AG08395 (cell line): Measurements from ENCODE around the gene TRABD2B.

Experiments
- DNase-seq: peaks from one replicate; pipeline ENCODE4 v3.0.0; 2012; ENCODE audit warnings: mixed read lengths, low spot score

Gene TRABD2B

DNA sequence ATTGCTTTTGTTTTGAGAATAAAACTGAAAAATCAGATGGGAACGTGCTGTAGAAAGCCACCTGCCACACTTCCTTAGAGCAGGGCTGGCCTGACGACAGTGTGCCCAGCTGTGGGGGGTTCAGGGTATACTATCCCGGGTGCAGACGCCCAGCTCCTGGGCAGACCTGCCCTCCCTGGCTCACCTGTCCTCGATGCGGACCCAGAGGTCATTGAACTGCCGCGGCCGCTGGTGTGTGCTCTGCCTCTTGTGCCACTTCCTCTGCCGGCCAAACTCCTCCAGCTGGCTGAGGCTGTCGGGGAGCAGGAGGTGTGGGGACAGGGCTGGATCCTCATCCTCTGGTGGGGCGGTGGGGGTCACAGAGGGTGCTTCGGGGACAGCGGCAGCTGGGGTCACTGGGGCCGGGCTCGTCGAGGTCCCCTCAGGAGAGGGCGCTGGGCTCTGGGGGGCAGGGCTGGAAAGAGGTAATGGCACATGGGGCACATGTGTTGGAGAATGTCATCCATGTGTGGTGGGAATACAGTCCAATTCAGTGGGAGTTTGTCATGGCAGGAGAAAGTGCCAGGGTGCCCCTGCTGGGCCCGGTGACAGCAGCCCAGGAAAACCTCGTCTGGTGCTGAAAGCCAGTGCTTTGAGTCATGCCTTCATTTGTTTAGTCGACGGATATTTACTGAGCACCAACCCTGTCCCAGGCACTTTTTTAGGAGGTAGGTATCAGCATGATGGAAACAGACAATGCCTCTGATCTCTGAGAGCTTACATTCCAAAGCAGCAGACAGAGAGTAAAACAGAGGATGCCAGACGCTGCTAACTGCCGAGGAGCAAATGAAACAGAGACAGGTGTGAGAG lies 222.0 kb downstream of the TRABD2B start:
- DNase-seq = no peak

DNA sequence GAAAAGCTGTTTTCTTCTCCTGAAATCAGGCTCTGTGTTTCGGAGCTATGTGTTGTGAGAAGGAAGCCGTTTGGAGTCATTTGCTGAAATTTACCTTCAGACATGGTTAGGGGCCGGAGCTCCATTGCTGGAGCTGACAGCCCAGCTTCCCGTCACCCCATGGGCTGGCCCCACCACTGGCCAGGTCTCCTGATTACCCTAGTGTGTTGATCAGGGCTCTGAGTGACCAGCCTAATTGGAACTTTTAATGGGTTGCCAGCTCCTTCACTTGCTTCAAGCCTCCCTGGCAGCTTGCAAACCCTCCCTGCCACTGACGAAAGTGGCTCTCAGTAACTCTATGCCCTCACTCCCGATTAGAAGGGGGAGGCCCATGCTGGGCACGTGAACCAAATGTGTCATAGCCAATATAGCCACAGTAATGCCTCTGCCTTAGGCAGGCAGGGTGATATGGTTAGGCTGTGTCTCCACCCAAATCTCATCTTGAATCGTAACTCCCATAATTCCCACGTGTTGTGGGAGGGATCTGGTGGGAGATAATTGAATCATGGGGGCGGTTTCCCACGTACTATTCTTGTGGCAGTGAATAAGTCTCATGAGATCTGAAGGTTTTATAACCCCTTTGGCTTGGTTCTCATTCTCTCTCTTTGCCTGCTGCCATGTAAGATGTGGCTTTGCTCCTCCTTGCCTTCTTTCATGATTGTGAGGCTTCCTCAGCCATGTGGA lies 224.1 kb downstream of the TRABD2B start:
- DNase-seq = no peak

DNA sequence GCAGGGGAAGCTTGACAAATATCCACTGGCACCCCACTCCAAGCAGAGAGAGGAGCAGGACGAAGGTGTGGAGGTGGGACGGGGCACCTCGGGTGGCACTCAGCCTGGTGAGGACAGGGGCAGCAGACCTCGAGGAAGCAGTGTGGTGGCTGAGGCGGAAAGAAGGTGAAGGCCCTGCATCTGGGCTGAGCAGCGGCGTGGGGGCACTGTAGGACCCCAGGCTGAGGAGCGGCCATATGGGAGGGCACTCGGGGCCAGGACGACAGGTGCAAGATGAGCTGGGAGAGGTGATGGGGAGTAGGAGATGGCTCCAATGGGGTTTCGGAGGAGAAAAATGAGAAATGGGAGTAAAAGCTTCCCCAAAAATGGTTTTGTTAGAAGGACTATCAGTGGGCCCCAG lies 224.9 kb downstream of the TRABD2B start:
- DNase-seq = no peak

DNA sequence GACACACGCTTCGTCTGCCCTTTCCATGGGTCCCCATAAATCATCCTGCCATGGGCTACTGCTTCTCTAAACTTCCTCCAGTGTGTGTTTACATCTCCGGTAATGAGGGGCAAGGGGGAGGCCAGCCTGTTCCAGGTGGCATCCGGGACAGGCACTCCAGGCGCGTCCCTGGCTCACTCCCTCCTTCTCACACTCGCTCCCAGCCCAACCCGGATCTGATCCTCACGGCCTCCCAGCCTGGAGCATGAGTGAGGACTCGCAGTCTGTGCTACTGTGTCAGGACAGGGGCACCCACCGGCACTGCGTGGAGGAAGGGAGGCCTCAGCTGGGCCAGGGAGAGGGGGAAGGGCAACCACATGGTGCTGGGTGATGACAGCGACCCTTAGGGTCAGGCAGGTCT lies 225.4 kb downstream of the TRABD2B start:
- DNase-seq = no peak

DNA sequence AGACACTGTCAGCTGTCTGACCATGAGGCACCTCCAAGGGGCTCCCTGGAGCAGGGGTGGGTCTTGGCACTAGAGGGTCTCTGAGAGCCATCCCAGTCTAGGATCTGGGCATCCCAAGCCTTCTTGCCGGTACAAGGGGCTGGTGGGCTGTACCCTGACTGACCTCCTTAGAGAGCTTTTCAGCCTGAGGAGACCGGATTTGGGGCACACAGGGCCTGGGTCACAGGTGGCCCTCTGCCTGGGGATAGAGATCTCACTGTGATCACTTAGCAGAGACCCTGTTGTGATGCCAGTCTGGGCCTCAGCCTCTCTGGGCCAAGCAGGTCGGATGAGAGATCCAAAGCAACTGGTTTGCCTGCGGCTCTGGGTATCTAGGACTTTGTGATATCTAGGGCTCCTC lies 227.2 kb downstream of the TRABD2B start:
- DNase-seq = no peak

DNA sequence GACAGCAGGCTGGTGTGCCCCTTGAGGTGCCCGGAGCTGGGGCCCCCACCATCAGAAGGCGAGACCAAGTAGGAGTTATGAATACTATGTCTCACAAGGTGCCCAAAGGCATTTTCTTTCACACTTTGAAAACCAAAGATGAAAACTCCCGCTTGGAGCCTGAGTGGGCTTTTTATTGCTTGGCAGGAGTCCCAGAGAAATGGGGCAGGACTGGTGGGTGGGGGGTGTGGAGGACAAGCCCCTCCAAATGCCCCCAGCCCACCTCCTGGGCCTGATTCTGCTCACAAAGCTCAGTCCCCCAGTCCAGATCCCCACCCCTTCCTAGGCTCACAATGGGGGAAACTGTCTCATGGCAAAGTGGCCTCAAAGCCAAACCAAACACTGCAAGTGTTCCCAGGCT lies 227.9 kb downstream of the TRABD2B start:
- no peak for DNase-seq

DNA sequence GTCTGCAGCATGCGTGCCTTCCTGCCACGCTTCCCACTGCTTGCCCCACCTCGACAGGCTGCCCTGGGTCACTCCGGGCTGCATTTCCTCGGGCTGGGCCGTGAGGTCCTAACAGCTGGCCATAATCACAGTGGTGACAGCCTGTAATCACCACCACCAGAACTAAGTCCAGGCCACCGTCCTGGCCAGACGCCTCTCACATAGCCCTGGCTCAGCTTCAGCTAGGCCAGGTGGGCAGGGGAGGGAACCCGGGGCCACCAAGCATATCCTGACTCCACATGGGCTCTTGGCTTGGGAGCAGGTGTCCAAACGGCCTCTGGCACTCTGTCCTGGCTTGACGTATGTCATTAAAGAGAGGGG lies 229.5 kb downstream of the TRABD2B start:
- DNase-seq = no peak

DNA sequence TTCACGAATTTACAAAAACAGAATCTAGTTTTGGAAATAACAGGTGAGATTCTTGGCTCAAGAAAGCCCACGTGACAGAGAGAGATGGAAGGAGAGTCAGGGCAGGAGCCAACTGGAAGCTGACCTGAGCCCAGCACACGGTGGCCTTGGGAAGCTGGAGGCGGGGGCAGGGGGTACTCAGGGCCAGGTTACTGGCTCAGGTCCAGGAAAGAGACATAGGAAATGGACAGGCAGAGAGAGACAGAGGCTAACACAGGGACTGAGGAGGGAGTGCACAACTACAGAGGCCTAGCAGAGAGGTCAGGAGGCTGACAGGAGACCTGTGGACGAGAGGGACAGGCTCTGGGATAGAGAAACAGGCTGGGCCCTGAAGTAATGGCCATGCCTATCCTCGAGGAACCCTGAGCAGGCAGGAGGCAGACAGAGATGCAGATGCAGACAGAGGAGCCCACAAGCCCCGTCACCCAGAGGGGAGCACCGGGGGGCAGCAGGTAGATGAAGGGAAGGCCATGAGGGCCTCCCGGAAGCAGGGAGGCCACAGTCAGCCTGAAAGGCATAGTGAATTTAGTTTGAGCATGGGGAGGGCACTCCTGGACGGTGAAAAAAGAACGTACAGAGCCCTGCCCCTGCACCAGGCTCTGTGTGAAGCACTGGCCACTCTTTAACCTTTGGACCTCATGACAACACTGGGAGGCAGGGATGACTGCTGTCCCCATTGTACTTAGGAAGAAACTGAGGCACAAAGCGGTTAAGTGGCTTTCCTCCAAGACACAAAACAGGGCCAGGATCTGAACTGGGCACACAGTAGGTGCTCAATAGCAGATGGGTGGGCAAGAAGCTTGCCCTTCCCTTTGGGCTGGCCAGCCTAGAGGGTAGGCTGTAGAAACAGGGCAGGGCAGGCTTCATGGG lies 230.1 kb downstream of the TRABD2B start:
- no peak for DNase-seq

DNA sequence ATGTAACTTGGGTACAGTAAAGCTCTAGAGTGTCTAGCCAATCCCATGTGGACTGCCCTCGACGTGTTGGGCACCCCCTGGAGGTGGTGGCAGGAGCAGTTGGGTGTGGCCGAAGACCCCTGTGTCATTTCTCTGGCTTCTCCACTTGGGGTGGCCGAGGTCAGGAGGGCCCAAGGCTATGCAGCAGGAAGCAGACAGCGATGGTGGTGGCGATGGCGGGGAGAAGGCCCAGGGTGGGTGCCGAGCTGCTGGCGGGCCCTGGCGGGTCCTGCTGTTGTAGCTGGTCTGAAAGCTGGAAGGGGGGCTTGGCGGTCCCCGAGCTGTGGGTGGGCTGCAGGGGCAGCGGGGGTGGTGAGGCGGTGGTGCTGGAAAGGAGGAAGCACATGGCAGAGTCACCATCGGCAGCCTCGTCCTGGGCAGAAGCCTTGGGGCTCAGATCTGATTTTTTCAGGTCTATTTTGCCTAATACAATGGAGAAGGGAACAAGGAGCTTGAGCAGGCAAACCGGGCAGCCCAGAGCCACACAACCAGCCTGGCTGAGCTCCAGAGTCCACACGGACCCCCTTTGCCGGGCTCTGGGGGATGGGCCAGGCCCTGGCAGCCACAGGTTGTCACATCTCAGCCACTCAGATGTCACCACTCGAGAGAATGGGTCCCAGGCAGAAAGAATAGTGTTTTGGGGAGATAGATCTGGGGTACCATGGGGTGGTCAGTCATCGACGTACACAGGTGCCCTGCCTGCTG lies 231.3 kb downstream of the TRABD2B start:
- no peak for DNase-seq

DNA sequence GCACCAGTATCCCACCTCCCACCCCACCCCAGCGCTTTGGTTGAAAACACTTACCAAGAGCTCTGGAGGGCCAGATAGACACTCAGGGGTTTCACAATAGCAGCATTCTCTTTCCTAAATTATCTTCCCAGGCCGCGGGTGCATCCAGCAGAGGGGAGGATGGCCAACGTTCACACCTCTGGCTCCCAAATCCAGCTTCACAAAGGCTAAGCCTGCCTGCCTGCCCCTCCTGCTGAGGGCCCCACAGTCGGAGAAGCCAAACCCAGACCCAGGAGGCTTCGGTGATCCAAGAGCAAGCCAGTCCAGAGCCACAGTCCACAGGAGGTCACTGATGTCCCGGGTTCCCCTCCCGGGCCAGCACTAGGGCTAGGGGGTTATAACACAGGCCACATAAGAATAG lies 231.9 kb downstream of the TRABD2B start:
- no peak for DNase-seq

DNA sequence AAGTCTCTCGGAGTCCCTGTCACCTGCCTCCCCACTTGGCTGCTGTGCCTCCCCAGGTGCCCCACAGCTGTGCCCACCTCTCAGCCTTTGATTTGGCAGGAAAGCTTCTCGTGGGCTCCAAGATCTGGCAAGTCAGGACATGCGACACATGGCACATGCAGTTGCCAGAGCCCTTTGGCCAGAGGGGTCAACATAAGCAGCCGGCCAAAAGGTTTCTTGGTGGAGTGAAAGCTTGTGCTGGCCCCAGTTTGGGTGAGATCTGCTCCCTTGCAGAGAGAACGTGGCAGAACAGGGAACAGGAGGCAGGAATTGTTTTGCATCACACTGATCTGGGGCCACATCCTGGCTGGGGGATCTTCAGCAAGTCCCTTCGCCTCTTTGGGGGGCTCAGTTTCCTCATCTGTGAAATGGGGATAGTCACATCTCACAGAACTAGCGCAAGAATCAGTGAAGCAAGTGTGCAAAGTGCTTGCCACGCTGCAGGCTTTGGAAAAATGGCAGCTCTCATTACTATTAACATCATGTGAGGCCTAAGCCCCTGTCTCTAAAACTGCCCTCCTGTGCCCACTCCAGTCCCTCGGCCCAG lies 232.6 kb downstream of the TRABD2B start:
- no peak for DNase-seq

DNA sequence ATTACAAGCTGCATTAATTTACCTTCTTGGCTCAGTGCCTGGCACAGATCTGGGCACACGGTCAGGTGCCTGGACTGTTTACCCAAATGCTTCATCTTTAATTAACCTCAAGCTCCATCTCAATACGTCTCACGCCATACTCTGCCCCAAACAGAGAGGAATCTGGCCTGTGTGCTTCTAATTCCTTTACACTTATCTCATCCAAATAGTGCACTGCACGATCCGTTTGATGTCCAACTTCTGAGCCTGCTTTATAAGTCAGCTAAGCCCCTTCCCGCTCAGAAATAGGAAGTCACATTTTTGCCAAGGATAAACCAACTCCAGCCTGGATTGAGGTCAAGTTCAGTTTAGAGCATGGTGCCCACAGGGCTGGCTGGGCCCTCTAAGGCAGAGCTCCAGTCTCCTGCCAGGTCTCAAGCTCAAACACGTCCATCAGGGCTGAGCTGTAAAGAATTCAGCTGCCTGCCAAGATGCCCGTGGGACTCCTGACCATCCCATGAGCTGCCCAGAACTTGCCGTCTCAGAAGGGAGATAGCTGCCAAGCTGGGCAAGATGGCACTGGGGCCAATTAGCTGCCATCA lies 233.5 kb downstream of the TRABD2B start:
- DNase-seq = no peak

DNA sequence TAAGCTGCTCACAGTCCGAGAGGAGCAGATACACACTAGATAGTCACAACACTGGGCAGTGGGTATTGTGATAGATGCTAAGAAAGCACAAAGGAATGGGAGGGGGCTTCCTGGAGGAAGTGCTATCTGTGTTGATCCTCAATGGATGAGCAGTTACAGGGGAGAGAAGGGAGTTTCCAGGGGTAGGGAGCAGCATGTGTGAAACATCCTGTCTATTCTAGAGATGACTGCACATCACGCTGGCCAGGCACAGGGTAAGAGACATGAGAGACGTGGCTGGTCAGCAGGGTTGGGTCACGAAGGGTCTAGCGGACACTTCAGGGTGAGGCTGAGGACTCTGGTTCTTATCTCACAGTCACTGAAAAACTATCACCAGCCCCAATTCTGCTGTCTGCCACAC lies 235.2 kb downstream of the TRABD2B start:
- DNase-seq = no peak

DNA sequence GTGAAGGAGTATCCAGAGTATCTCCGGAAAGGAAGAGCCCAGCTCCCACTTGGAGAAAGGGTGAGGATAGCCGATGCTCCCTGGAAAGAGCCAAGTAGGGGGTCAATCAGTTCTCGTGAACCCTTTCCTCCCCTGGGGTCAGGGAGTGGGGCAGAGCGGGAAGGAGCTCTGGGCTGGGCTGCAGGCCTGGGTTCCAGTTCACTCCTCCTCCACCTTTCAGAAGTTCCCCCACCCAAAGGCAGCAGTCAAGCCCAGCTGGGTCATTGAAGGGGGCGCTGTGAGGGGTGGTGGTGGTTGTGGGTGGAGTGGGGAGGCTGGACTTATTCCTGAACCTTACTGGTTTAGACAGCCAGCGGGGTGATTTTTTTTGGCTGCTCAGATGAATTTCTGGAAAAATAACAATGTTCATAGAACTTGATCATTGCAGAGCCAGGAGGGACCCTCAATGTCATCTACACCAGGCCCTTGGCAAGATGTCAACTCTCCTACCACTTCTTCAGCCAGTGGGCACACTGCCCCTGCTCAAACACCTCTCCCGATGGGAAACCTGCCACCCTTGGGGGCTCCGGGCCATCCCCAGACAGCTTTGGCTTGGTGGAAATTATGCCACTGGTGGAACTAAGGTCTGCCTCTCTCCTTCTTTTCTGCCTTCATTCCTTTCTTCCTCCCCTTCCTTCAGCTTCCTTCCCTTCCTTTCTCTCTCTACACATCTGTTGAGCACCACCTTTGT lies 235.8 kb downstream of the TRABD2B start:
- DNase-seq = no peak

DNA sequence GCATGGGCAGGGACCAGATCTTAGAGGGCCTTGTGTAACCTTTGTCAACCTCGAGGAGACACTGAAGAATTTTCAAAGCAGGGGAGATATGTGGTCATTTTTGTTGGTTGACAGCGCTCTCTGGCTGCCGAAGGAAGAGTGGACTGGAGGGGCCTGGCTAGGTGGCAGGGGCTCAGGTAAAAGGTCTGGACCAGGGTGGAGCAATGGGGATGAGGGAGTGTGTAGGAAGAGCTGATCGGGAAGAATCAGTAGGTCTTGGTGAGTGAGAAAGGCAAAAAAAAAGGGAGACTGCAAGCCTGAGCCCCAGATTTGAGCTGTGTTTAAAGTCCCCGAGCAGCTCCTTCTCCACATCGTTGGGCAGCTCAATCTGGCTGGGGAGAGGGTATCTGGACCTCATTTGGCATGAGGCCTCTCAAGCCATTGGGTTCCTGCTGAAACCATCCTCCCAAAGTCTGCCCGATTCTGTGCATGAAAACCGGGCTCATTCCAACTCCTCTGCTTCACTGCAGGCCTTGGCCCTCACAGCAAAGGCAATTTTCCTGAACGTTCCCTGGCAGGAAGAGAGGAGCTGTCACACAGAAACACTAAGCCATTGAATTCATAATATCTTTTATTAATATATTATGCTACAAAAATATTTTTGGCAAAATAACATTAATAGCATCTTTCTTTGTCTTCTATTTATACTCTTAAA lies 237.1 kb downstream of the TRABD2B start:
- DNase-seq = no peak

DNA sequence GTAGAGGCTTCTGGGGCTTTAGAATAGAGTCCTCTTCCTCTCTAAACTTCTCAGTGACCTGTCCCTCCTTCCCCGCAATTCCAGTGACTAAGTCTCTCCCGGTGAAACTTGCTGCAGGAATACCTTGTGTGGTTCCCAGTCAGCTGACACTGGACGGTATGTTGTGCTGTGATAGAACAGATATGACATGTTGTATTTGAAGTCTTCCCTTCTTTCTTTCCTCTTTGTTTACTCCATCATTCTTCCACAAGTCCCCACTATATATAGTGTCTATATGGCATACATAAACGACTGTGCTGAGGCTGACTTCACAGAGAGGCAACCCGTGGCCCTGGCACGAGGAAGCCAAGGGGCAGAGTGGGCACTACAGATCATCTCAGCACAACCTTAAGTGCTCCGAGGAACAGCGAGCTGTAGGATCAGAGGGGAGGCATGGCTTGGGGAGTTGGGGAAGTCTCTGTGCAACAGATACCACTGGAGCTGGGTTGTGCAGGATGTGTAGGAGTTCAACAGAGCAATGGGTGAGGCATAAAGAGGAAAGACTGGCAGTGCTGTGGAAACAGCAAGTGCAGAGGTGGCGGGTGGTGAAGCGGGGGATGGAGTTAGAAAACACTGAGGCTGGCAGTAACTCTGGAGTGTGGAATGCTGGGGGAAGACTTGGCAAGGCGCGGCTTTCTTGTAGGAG lies 237.8 kb downstream of the TRABD2B start:
- DNase-seq = no peak

DNA sequence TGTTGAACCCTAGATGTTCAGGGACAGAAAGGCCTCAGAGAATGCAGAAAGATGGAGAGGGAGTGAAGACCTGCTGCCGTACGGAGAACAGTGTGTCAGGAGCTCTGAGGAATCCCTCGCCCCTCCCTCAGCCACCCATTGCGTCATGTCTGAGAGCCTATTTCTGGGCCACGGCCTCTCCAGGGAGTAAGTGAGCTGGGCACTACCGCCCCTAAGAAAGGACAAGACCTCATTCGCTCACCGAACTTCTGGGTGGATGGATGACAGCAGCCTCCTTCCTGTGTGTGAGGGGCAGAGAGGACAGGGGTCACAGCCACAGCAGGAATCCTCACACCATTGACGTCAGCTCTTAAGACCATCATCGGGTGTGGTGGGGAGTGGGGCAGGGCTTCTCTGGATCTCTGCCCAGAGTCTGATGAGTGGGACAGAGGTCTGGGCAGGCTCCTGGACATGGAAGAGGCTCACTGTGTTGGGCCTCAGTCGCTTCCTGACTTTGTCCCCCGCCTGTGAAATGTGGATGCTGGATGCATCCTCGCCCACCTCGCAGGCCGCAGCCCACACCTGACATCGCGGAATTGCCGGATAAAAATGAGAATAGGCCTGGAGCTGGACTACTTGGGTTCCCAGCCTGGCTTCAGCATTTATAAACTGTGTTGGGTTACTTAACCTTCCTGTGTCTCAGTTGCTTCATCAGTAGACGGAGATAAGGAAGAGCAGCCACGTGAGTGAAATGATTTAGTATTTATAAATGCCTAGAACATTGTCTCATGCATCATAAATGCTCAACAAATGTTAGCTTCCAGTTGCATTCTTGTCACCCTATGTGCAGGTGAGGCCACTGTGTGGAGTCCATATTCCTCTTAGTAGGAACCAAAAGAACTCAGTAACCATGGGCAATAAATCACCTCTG lies 238.6 kb downstream of the TRABD2B start:
- no peak for DNase-seq
